Tibial artery (tissue), 4 donors: ENCODE measurements around the gene MSL1.

Experiments
- DNase-seq, 2 donors: peaks; one replicate each; pipeline ENCODE4 v3.0.0-alpha.2; 2019
- H3K27ac ChIP-seq, 2 donors: fragments of 200-600 bp; sonication (generic) in 1 of 2; 1 replicate in 1 of 2; 2 replicates in 1 of 2; pipeline ENCODE4 v1.5.1; 2018 to 2019; ENCODE audit warnings: mild to moderate bottlenecking in 1 of 2
- H3K27me3 ChIP-seq, 2 donors: fragments of 200-600 bp; sonication (generic) in 1 of 2; one replicate each; pipeline versions ENCODE4 v1.5.1 to v1.6.0; 2016 to 2019
- H3K36me3 ChIP-seq, 3 donors: fragments of 200-600 bp; sonication (generic) in 2 of 3; one replicate each; pipeline ENCODE4 v1.5.1; 2016 to 2019; ENCODE audit warnings: mild to moderate bottlenecking in 2 of 3
- H3K4me1 ChIP-seq, 4 donors: fragments of 200-600 bp; sonication (generic) in 2 of 4; 1 replicate in 3 of 4; 2 replicates in 1 of 4; pipeline ENCODE4 v1.5.1; 2016 to 2019
- H3K4me3 ChIP-seq, 2 donors: fragments of 200-600 bp; sonication (generic) in 1 of 2; 1 replicate in 1 of 2; 2 replicates in 1 of 2; pipeline ENCODE4 v1.5.1; 2018 to 2019; ENCODE audit warnings: mild to moderate bottlenecking in 2 of 2
- H3K9me3 ChIP-seq, 3 donors: fragments of 200-600 bp; sonication (generic) in 1 of 3; one replicate each; pipeline ENCODE4 v1.5.1; 2016 to 2019
- intact Hi-C: fragments of 100-400 bp; cut with DNase I; formaldehyde crosslinking; loops from one replicate; pipeline ENCODE4 v1.15.0; 2023; ENCODE audit warnings: low total_unique reads
- TF ChIP-seq, protein P1 (sequence below), 2 experiments: fragments of 200-600 bp in 1 of 2; fragments of 450-650 bp in 1 of 2; IDR thresholded peaks; one replicate each; pipeline ENCODE4 v1.5.1; 2017 to 2019; ENCODE audit warnings: antibody characterized with exemption in 2 of 2, mild to moderate bottlenecking in 1 of 2, moderate library complexity in 1 of 2

The MSL1 gene

DNA sequence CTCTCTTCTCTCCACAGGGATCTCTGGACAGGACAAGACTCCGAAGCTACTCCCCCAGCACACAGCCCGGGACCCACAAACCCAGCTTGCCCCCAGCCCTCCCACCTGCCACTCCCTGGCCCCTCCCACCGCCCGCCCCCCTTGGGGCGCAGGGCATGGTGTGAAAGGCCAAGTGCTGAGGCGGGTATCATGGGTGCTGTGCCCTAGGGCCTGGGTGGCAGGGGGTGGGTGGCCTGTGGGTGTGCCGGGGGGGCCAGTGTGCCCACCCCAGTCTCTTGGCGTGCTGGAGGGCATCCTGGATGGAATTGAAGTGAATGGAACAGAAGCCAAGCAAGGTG lies 47.6 kb upstream of the MSL1 start:
- TF ChIP-seq, protein P1, sequence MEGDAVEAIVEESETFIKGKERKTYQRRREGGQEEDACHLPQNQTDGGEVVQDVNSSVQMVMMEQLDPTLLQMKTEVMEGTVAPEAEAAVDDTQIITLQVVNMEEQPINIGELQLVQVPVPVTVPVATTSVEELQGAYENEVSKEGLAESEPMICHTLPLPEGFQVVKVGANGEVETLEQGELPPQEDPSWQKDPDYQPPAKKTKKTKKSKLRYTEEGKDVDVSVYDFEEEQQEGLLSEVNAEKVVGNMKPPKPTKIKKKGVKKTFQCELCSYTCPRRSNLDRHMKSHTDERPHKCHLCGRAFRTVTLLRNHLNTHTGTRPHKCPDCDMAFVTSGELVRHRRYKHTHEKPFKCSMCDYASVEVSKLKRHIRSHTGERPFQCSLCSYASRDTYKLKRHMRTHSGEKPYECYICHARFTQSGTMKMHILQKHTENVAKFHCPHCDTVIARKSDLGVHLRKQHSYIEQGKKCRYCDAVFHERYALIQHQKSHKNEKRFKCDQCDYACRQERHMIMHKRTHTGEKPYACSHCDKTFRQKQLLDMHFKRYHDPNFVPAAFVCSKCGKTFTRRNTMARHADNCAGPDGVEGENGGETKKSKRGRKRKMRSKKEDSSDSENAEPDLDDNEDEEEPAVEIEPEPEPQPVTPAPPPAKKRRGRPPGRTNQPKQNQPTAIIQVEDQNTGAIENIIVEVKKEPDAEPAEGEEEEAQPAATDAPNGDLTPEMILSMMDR (IDR thresholded peaks at IDR 0.05): no peak
- intact Hi-C loops: loop anchor here (5.0 kb wide), 1 partner anchor 33 kb away; no protein-coding TSS in a partner anchor
- H3K27ac ChIP-seq: peak overlapping the region; percentile 93 to 94
- H3K9me3 ChIP-seq: no peaks in the 10 kb centered on the region
- no peak for DNase-seq
- peaks cover 15 to 92% (median 83%) of the 10 kb centered on the region in 4 donors for H3K4me1 ChIP-seq
- H3K36me3 ChIP-seq: peaks cover 10 to 40% (median 10%) of the 10 kb centered on the region in 3 donors
- no peaks in the 10 kb centered on the region for H3K27me3 ChIP-seq
- no peak overlapping the region for H3K4me3 ChIP-seq

DNA sequence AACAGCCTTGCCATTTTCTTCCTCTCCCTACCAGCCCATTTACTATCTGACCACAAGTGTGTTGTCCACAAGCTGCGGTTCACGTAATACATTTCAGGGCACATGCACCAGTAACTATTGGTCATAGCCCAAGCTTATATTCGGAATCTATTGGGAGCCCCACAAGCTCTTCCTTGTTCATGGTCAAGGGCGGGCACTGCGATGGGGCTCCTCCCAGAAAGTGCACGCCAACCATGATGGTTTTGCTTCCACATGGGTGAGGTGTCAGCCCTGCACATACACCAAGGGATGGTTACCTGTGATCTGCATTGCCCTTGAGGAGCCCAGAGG lies 46.9 kb upstream of the MSL1 start:
- peaks cover 16 to 47% (median 16%) of the 10 kb centered on the region in 3 donors for H3K36me3 ChIP-seq
- H3K27me3 ChIP-seq: no peaks in the 10 kb centered on the region
- TF ChIP-seq, protein P1 (IDR thresholded peaks at IDR 0.05): no peak
- H3K4me1 ChIP-seq: peaks cover 10 to 85% (median 77%) of the 10 kb centered on the region in 4 donors
- intact Hi-C loops: loop anchor here (5.0 kb wide), 1 partner anchor 32 kb away; no protein-coding TSS in a partner anchor
- no peak for DNase-seq
- H3K4me3 ChIP-seq: peak overlapping the region in 1 of 2 donors; percentile 29
- H3K9me3 ChIP-seq: no peaks in the 10 kb centered on the region
- peak overlapping the region; percentile 93 to 94 for H3K27ac ChIP-seq

GRCh38 chr17:40075201-40075941 lies 46.4 kb upstream of the MSL1 start:
- Histone ChIP-seq H3K4me1 (peaks cover 9 to 79% (median 71%) of the 10 kb centered on the region in 4 donors), H3K36me3 (peaks cover 16 to 52% (median 22%) of the 10 kb centered on the region in 3 donors), H3K27ac (peak overlapping the region; percentile 93 to 94), H3K4me3 (peak overlapping the region; percentile 14 to 29), H3K27me3 (no peaks in the 10 kb centered on the region), H3K9me3 (no peaks in the 10 kb centered on the region)
- intact Hi-C loops: no loop called here
- peak; percentile 91 to 97 for DNase-seq
- TF ChIP-seq, protein P1 (IDR thresholded peaks at IDR 0.05): peak; percentile 95

DNA sequence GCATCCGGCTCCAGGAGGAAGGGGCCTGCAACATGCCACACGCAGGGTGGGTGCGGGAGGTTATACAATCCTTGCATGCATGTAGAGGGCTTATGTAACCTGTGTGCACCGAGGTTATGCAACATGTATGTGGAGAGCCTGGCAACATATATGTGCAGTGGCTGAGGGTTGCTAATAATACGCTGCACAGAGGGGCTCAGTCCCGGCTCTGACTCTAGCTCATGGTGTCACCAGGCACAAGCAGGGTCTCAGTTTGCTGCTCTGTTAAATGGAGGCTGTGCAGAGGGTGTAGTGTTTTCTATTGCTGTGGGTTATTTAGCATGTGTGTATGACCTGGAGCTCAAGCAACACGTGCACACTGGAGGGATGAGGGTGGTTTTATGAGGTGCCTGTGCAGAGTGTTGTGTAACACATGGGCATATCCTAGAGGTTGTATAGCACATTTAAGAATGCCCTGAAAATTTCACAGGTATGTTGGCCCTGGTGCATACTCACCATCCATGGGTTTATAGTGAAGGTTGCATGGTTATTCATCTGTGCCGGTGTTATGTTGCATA lies 45.8 kb upstream of the MSL1 start:
- Histone ChIP-seq H3K36me3 (peaks cover 16 to 57% (median 28%) of the 10 kb centered on the region in 3 donors), H3K27ac (peak overlapping the region; percentile 93 to 94), H3K4me1 (peaks cover 9 to 73% (median 65%) of the 10 kb centered on the region in 4 donors), H3K27me3 (no peaks in the 10 kb centered on the region), H3K9me3 (no peaks in the 10 kb centered on the region), H3K4me3 (peak overlapping the region; percentile 14 to 29)
- intact Hi-C loops: loop anchor here (1.0 kb wide), 1 partner anchor 14 kb away; no protein-coding TSS in a partner anchor
- TF ChIP-seq, protein P1 (IDR thresholded peaks at IDR 0.05): no peak
- DNase-seq: no peak

DNA sequence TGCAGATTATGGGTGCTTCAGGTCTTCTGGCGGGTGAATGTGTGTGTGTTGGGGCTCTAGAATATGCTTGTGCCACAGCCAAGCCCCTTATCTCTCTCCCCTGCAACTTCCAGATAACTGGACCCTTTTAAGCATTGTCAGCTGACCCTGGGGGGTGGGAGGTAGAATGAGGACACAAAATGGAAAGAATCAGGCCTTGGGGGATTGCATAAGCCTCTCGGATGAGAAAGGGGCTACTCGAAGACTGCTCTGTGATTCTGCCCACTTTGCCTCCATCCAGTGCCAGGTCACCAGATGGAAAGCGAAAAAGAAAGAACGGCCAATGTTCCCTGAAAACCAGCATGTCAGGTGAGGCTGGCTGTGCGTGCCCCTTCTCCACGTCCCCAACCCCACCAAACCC lies 45.2 kb upstream of the MSL1 start:
- TF ChIP-seq, protein P1 (IDR thresholded peaks at IDR 0.05): no peak
- Histone ChIP-seq H3K36me3 (peaks cover 16 to 63% (median 34%) of the 10 kb centered on the region in 3 donors), H3K27ac (peak overlapping the region; percentile 93 to 94), H3K4me3 (no peak overlapping the region), H3K27me3 (no peaks in the 10 kb centered on the region), H3K9me3 (no peaks in the 10 kb centered on the region), H3K4me1 (peaks cover 9 to 67% (median 59%) of the 10 kb centered on the region in 4 donors)
- intact Hi-C loops: loop anchor here (1.0 kb wide), 1 partner anchor 14 kb away; no protein-coding TSS in a partner anchor
- no peak for DNase-seq
